BE2C (cell line): Measurements from ENCODE around the gene ISG20L2.
A peak's percentile ranks its signal among the peaks of the same experiment; 100 is the strongest.

Source experiments
- DNase-seq: peaks from one replicate; pipeline ENCODE4 v3.0.0-alpha.2; 2020
- H3K27me3 ChIP-seq: fragments of 250-450 bp; sonication (Bioruptor Pico); 2 replicates; pipeline ENCODE4 v1.5.1; 2020; ENCODE audit warnings: mild to moderate bottlenecking
- H3K36me3 ChIP-seq: fragments of 250-450 bp; sonication (Bioruptor Pico); 2 replicates; pipeline ENCODE4 v1.5.1; 2020; ENCODE audit warnings: mild to moderate bottlenecking
- H3K4me1 ChIP-seq: fragments of 250-450 bp; sonication (Bioruptor Pico); 2 replicates; pipeline ENCODE4 v1.5.1; 2020
- H3K4me3 ChIP-seq: 2 replicates; pipeline ENCODE4 v1.5.1; 2011; ENCODE audit warnings: low read depth, low read length
- H3K9me3 ChIP-seq: fragments of 250-450 bp; sonication (Bioruptor Pico); 2 replicates; pipeline ENCODE4 v1.5.1; 2020
- CTCF ChIP-seq: IDR thresholded peaks from 2 replicates; pipeline ENCODE4 v1.5.1; 2012; ENCODE audit warnings: mild to moderate bottlenecking, low read depth, low read length

Gene ISG20L2

GRCh38 chr1:156746728-156747631, 18.4 kb upstream of the ISG20L2 start:
- no peaks in the 10 kb centered on the region for H3K27me3 ChIP-seq
- peaks cover 43% of the 10 kb centered on the region for H3K36me3 ChIP-seq
- TF ChIP-seq CTCF: peak; percentile 49
- no peaks in the 10 kb centered on the region for H3K9me3 ChIP-seq
- H3K4me1 ChIP-seq: peaks cover 27% of the 10 kb centered on the region
- H3K4me3 ChIP-seq: peak overlapping the region; percentile 98
- peak; percentile 91 for DNase-seq

DNA sequence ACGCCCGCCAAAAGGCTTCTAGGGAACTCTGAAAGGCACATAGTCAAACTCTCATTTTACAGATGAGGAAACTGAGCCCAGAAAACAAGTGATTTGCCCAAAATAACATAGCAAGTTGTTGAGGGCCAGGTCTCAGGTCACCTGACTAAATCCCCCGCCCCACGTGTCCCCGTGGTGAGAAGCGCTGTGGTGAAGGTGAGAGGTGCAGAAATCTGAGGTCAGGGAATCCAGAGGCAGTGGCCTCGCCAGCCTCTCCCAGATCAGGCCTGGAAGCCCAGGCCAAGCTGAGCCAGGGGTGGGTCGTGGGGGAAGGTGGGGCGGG, 17.8 kb upstream of the ISG20L2 start:
- no peak for DNase-seq
- H3K4me3 ChIP-seq: no peak overlapping the region
- H3K9me3 ChIP-seq: no peaks in the 10 kb centered on the region
- H3K36me3 ChIP-seq: peaks cover 48% of the 10 kb centered on the region
- H3K4me1 ChIP-seq: peaks cover 27% of the 10 kb centered on the region
- H3K27me3 ChIP-seq: no peaks in the 10 kb centered on the region
- no peak for TF ChIP-seq CTCF

DNA sequence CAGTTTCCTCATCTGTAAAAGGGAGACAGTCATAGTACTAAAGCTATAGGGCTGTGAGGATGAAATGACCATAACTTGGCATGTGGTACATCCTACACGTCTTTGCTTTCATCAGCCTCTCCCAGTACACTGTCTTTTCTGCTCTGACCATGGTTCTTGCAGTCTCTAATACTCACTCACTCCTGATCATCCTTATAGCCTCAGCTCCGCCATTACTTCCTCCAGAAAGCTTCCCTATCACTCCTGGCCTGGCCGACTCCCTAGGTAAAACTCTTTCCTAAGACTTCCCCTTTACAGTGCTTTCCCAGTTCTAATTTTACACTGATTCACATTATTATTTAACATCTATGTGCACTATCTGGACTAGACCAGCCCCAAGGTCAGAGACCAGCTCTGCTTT, 17.3 kb upstream of the ISG20L2 start:
- Histone ChIP-seq H3K9me3 (no peaks in the 10 kb centered on the region), H3K27me3 (no peaks in the 10 kb centered on the region), H3K4me3 (no peak overlapping the region), H3K36me3 (peaks cover 48% of the 10 kb centered on the region), H3K4me1 (peaks cover 27% of the 10 kb centered on the region)
- TF ChIP-seq CTCF: no peak
- no peak for DNase-seq

- peaks cover 27% of the 10 kb centered on the region for H3K4me1 ChIP-seq
- H3K9me3 ChIP-seq: no peaks in the 10 kb centered on the region
- no peaks in the 10 kb centered on the region for H3K27me3 ChIP-seq
- no peak overlapping the region for H3K4me3 ChIP-seq
- no peak for TF ChIP-seq CTCF
- H3K36me3 ChIP-seq: peaks cover 47% of the 10 kb centered on the region
- DNase-seq: no peak
These were observed 16.3 kb upstream of the ISG20L2 start for GRCh38 chr1:156744786-156745419.

DNA sequence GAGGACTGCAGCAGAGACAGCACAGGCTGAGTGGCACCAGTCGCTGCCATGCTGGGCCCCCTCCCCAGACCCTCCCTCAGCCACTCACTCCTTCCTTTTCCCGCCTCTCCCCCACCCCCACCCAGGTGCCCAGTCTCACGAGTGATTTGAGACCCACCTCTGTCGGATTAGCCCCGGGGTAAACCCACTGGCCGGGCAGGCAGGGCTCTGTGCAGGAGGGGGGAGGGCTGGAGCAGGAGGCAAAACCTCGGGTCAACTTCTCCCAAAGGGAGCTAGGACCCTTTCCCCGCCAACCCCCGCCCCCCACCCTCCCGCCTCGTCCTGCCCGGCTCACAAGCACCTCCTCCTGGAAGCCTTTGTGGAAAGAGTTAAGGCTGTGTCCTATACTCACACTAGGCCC, 15.8 kb upstream of the ISG20L2 start:
- no peaks in the 10 kb centered on the region for H3K9me3 ChIP-seq
- H3K27me3 ChIP-seq: no peaks in the 10 kb centered on the region
- H3K4me1 ChIP-seq: peaks cover 24% of the 10 kb centered on the region
- H3K4me3 ChIP-seq: no peak overlapping the region
- DNase-seq: no peak
- TF ChIP-seq CTCF: no peak
- peaks cover 41% of the 10 kb centered on the region for H3K36me3 ChIP-seq
